GM21576 (cell line): ENCODE measurements around the gene KSR2.

Experiments
- ATAC-seq: cut with Tn5 transposase; IDR thresholded peaks from one replicate; pipeline ENCODE4 v1.9.1; 2021; ENCODE audit warnings: mild to moderate bottlenecking, moderate library complexity; ENCODE audit not compliant: unreplicated experiment

The KSR2 gene

DNA sequence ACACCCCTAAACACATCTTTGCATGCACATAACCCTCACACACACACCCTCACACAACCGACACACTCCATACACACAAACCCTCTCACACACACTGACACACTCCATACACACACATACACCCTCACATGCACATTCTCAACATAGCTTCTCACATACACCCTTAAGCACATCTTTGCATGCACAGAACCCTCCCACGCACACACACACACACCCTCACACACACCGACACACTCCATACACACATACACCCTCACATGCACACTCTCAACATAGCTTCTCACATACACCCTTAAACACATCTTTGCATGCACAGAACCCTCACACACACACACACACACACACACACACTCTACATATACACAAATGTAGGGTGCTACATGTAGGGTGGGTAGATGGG is 534.9 kb downstream of the KSR2 start:
- no peak for ATAC-seq

DNA sequence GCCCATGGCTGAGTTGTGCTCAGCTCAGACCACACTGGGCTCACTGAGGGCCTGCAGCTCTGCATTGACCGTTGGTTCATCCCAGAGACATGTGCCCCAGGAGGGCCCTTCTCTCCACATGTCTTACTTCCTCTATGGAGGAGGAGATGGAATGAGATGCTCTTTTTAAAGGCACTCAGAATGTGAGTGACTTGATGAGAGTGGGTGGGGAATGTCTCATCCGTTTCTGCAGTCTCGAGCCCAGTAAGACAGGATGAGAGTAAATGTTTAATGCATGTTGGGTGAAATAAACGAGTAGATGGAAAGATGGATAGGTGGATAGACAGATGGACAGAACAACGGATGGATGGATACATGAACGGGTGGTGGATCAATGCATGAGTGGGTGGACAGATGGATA is 538.5 kb downstream of the KSR2 start:
- no peak for ATAC-seq

DNA sequence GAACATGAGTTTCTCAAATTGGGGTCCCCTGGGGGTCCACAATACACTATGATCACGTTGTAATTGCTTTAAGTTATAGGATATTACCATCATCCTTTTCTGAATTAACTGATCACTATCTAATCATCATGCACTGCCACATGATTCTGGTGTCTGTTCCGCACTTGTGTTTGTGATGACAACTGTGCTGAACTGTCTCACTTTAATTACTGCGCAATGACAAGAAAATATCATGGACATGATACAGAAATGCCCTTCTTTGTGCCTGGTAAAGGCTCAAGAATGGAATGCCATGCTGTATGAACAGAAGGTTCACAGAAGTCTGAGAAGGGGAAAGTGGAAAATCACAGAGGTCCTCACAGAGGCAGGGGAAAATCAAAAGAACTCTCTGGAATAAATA is 541.6 kb downstream of the KSR2 start:
- ATAC-seq = no peak

DNA sequence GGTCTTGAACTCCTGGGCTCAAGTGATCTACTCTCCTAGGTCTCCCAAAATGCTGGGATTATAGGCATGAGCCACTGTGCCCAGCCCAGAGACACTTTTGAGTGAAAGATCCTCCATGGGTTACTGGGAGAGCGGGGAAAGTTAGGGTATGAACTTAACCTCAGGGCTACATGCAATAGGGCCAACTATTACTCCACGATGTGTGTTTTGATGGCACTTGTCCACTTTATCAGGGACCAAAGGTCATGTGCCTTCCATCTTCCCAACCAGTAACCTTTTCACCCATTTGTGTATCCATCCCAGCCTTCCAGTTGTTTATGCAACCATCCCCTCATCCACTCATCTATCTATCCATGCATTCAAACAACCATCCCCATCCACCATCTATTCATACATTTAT is 546.8 kb downstream of the KSR2 start:
- no peak for ATAC-seq

DNA sequence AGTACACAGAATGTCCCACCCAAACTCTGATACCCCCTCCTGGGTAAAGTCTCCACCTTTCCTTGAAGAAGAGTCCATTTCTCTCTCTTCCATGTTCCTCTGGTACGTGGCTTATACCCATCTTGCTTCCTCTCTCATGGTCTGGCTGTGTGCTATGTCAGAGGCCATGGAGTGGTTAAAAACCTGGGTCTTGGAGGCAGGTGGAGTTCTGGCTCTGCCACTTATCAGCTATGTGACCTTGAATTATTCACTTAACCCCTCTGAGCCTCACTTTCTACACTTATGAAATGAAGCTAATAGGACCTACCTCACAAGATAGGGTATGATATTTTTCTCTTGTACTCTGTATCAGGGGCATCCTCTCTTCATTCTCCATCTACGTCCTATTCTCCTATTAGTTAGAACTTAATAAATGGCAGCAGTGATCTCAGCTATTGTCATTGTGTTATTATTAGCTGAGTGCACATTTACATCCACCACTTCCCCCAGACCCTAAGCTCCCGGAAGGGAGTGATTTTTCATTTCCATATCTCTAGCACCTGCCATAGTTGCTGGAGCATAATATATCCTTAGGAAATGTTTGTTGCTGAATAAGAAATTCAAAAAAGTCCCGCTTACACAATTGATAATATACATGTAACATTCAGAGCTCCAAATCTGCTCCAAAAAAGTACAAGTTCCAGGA is 547.6 kb downstream of the KSR2 start:
- no peak for ATAC-seq

DNA sequence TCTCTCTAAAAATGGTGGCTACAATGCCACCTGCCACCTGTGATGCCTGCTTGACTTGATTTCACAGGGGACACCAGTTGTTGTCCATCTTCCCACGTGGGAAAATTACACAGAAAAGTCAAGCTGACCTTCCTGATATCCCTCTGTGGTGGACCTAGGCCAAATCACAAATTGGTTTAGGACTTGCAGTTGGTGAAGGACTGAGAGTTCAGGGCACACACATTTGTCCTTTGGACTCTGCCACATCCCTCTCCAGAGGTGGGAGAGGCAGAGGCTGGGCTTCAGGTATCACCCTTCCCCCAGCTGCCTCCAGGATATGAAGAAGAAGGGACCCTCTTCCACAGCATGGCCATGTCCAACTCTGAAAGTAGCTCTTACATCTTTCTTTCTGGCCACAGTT is 551.8 kb downstream of the KSR2 start:
- no peak for ATAC-seq

DNA sequence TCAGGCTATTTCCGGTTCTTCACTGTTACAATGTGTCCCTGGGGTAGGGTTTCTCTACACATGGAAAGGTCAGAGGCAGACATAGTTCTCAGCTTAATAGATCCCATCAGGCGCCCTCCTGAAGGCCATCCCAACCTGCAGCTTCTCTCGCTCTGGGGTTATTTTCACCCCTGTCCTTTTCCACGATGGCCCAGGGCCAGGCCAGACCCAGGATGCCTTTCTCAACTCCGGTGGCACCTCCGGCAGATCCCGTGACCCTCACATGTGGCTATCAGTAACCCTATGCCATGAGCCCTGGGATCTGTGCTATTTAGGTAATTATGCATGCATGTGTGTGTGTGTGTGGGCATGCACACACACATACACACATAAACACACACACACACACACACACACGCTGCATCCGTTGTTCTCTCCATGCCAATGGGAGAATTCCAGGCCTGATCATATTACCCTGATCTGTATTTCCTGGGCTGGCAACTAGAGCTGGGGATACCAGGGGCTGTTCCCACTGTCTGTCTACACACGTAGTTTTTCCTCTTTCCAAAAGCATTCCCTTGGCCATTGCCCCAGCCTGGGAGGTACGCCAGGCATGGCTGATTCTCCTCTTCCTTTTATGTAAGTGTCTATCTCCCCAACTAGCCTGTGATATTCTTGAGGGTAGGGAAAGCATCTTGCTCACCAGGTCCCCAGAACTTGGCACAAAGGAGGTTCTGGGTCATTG is 556.2 kb downstream of the KSR2 start:
- ATAC-seq = no peak

DNA sequence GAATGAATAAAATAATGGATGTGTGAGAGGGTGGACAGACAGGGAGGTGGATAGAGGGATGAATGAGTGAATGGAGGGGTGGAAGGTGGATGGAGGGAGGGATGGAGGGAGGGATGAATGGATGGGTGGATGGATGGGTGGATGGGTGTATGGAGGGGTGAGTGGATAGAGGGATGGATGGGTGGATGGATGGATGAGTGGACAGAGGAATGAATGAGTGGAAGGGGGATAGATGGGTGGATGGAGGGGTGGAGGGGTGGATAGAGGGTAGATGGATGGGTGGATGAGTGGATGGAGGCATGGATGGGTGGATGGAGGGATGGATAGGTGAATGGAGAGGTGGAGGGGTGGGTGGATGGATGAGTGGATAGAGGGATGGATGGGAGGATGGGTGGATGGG is 559.5 kb downstream of the KSR2 start:
- no peak for ATAC-seq

DNA sequence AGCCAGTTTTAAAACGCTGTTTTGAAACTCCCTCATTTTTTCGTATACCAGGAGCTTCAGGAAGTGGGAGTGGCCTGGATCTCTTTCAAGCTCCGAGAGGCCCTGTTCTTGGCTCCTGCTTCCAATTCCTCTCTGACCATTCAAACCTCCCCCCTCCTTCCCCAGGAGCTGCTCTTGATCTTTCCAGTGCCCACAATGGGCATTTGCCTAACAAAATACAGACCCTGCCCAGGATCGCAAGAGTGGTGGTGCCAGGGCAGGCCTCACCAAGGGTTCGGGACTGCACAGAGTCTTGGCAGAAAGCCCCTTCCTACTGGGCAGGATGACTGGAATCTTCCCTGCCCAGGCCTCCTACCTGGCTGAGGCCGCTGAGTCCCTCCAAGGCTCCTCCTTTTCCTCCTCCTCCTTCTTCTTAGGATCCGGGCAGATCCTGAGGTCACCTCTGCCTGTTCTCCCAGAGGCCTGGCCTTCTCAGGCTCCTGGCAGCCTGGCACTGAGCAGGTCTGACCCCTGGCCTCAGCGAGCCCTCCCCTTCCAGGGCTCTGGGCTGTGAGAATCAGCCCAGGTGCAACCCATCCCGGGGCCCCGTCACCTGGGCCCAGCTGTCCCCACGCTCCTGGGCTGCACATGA is 560.5 kb downstream of the KSR2 start:
- no peak for ATAC-seq

DNA sequence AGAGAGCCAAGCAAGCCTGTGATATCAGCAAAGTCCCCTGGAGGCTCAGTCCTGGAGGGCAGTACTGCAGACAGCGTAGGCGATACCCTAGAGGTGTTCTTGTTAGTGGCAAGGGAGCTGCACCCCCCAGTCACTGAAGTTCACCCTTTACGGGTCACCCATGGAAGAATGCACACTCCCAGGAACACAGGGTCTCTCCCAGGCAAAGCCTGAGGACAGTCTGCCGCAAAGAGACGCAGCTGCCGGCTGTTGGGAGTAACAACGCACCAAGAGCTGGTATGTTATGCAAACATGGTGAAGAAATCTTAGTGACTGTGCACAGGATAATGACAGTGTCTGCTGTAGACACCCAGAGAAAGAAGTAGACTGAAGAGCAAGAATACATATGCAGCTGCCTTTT is 563.9 kb downstream of the KSR2 start:
- no peak for ATAC-seq

DNA sequence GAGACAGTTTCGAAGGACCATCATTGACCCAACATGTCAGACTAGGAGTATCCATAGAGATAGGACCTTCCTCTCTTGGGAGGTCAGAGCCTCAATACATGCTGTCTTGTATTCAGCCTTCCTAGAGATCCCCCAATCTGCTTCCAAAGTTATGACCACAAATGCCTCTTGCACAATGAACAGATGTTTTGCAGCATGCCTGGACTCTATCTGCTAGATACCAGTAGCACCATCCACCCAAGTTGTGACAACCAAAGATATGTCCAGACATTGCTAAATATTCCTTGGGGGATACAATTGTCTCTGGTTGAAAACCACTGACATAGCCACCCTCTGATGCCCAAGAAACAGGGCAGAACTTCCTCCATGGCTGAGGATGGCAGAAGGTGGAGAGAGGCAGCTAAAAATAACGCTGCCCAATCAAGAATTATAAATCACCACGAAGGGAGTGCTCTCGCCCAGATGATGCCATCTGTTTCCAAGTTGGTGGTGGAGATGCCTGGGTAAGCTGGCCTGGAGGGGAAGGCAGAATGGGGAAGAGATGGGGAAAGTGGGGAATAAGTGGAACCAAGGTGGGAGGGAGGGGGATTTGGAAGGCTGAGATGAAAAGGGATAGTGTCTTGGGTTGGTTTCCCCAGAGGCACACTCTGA is 564.5 kb downstream of the KSR2 start:
- ATAC-seq = no peak

DNA sequence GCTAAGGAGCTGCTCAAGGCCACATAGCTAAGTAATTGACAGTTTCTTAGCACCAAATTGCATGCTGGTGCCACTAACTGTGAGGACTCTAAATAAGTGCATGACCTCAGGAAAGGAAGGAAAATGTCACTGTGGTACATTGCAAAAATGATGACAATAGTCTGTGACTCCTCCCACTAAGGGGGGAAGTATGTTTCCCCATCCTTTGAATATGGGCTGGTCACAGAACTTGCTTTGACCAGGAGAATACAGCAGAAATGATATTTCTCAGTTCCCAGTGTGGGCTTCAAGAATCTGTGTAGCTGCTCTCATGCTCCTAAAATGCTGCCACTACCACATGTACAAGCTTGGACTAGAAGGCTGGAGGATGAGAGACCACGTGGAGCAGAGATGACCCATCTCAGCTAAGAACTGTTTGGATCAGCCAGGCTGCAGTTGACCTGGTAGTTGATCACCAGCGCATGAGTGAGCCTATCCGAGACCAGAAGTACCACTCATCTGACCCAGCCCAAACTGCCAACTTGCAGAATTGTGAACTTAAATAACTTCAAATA is 565.1 kb downstream of the KSR2 start:
- ATAC-seq = no peak
